Measurements from ENCODE around the gene ARMH3.
A peak's percentile ranks its signal among the peaks of the same experiment; 100 is the strongest.

The ARMH3 gene, protein sequence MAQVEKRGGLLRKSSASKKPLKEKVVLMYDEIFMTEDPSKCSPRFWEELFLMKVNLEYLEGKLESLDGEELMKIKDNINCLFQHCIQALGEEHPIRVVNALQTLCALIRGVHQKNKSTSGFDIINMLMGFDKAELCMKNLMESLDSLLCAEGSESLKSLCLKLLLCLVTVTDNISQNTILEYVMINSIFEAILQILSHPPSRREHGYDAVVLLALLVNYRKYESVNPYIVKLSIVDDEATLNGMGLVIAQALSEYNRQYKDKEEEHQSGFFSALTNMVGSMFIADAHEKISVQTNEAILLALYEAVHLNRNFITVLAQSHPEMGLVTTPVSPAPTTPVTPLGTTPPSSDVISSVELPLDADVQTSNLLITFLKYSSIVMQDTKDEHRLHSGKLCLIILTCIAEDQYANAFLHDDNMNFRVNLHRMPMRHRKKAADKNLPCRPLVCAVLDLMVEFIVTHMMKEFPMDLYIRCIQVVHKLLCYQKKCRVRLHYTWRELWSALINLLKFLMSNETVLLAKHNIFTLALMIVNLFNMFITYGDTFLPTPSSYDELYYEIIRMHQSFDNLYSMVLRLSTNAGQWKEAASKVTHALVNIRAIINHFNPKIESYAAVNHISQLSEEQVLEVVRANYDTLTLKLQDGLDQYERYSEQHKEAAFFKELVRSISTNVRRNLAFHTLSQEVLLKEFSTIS

DNA sequence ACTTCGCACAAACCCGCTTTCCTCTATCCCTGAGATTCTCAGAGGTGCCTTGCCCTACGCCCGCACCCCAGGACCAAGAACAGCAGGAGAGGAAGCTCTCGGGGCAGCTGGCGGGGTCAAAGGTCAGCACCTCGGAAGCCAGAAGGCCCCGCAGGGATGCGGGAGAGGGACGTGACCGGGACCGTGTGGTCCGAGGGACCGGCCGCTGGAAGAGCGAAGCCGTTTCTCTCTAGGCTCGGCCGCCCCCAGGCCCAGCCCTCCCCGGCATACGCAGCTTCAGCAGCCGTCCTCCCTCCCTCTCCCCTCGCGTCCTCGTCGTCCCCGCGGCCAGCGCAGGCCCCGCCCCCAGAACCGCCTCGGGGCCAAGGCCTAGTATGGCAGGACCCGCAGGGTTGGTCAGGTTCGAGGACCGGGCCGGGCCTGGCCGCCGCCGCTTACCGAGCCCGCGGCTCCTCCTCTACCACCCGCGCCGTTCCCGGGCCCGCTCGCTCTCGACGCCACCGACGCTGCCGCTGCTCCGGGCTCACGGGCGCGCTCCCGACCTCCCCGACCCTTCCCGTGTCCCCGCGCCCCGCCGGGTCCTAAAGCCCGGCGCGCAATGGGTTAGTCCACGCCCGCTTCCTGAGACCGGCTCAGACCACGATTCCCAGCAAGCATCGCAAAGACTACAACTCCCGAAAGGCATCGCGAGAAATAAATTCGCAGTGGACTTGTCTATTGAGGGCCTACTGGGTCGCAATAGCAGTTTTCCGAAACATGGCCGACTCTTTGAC lies at the start of gene ARMH3:
ARMH3 (minus strand) TSS at position 527 of the 773 bp plus-strand sequence. CDS start 16,059 bp downstream, outside the sequence.
- TF ChIP-seq, protein P1, sequence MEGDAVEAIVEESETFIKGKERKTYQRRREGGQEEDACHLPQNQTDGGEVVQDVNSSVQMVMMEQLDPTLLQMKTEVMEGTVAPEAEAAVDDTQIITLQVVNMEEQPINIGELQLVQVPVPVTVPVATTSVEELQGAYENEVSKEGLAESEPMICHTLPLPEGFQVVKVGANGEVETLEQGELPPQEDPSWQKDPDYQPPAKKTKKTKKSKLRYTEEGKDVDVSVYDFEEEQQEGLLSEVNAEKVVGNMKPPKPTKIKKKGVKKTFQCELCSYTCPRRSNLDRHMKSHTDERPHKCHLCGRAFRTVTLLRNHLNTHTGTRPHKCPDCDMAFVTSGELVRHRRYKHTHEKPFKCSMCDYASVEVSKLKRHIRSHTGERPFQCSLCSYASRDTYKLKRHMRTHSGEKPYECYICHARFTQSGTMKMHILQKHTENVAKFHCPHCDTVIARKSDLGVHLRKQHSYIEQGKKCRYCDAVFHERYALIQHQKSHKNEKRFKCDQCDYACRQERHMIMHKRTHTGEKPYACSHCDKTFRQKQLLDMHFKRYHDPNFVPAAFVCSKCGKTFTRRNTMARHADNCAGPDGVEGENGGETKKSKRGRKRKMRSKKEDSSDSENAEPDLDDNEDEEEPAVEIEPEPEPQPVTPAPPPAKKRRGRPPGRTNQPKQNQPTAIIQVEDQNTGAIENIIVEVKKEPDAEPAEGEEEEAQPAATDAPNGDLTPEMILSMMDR (IDR thresholded peaks at IDR 0.05; ENCODE audit: low read depth, low read length, missing control alignments) = no peak
- H3K4me3 ChIP-seq (ENCODE audit: low read depth, low read length) = peak within 1 kb of the TSS; percentile 90
- DNase-seq (ENCODE audit: low read depth) = peak; percentile 96

DNA sequence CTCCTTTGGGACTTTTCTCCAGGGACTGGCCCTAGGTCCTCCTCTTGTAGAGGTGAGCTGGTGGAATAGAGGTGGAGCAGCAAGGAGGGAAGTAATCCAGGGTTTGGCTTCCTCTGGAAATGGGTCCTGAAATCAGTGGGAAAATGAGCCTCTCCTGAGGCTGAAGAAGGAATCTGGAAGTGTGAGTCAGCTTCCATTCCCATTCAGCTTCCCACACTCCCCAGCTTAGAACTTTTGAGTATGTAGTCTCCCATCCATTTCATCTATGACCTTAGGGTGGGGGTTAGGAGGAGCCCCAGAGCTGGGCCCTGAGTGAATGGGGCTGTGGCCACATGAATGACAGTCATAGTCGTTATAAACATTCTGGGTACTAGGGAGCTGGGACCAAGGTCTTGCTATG lies 46.4 kb upstream of the ARMH3 start:
- TF ChIP-seq, protein P1 (IDR thresholded peaks at IDR 0.05; ENCODE audit: low read depth, low read length, missing control alignments) = no peak
- no peak overlapping the region for H3K4me3 ChIP-seq (ENCODE audit: low read depth, low read length)
- DNase-seq (ENCODE audit: low read depth) = no peak

DNA sequence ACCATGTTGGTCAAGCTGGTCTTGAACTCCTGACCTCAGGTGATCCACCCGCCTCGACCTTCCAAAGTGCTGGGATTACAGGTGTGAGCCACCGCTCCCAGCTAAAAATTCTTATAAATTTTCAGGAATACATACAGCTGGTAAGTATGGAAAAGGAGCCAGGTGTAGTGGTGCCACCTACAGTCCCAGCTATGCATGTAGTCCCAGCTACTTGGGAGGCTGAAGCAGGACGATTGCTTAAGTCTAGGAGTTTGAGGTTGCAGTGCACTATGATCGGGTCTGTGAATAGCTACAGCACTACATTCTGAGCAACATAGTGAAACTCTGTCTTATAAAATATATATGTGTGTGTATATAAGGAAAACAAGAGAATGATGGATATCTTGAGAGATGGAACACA lies 45.2 kb upstream of the ARMH3 start:
- DNase-seq (ENCODE audit: low read depth) = no peak
- H3K4me3 ChIP-seq (ENCODE audit: low read depth, low read length) = no peak overlapping the region
- TF ChIP-seq, protein P1 (IDR thresholded peaks at IDR 0.05; ENCODE audit: low read depth, low read length, missing control alignments) = no peak

DNA sequence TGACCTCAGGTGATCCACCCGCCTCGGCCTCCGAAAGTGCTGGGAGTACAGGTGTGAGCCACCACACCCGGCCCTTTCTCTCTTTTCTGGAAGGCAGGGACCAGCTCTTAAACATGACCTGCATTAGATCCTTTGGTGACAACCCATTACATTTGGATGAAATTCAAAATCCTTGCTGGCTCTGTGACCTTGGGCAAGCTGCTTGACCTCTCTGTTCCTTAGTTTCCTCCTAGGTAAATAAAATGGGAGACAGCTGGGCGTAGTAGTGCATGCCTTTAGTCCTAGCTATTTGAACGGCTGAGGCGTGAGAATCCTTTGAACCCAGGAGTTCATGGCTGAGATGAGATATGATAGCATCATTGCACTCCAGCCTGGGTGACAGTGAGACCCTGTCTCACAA lies 40.5 kb upstream of the ARMH3 start:
- H3K4me3 ChIP-seq (ENCODE audit: low read depth, low read length) = no peak overlapping the region
- TF ChIP-seq, protein P1 (IDR thresholded peaks at IDR 0.05; ENCODE audit: low read depth, low read length, missing control alignments) = no peak
- DNase-seq (ENCODE audit: low read depth) = no peak

DNA sequence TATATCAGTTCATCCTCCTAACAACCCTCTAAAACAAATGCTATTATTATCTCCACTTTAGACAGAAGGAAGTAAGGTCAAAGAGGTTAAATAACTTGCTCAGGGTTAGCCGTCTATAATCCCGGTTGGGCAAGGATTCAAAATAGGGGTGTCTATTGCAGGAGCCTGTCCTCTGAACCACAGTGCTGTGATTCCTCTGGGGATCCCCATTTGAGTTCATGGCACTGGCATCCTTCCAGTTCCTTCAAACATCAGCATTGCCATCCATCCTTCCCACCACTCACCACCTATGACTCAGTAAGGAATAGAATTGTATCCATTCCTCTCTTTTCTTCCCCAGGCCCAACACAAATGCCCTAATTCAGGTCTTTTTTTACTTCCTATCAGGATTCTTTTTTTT lies 34.8 kb upstream of the ARMH3 start:
- TF ChIP-seq, protein P1 (IDR thresholded peaks at IDR 0.05; ENCODE audit: low read depth, low read length, missing control alignments) = no peak
- no peak for DNase-seq (ENCODE audit: low read depth)
- H3K4me3 ChIP-seq (ENCODE audit: low read depth, low read length) = no peak overlapping the region

DNA sequence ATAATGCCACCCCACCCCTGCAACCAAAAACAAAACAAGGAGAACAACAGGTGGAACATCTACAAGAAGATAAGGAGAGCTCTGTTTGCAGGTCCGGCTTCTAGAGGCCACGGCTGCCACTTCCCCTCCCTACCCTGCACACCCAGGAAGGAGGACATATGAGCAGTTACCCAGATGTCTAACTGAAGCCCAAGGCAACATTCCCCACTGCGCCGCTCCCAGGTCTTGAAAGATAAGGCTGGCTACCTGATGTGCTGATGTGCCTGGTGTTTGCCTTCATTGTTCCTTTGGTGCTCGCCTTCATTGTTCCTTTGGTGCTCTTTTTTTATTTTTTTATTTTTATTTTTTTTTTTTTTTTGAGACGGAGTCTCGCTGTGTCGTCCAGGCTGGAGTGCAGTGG lies 30.2 kb upstream of the ARMH3 start:
- TF ChIP-seq, protein P1 (IDR thresholded peaks at IDR 0.05; ENCODE audit: low read depth, low read length, missing control alignments) = no peak
- no peak for DNase-seq (ENCODE audit: low read depth)
- H3K4me3 ChIP-seq (ENCODE audit: low read depth, low read length) = no peak overlapping the region
